OCI-LY1 (cell line): ENCODE measurements around the gene AVPR2.
A peak's percentile ranks its signal among the peaks of the same experiment; 100 is the strongest.

Source experiments
- H2AFZ ChIP-seq: fragments of 200-600 bp; sonication (generic), shearing (Covaris generic); 2 replicates; pipeline ENCODE4 v1.6.0; 2014; ENCODE audit warnings: antibody characterized with exemption, mild to moderate bottlenecking, low read length
- H3F3A ChIP-seq: fragments of 200-600 bp; sonication (generic), shearing (Covaris generic); 2 replicates; pipeline ENCODE4 v1.6.0; 2014; ENCODE audit warnings: mild to moderate bottlenecking, antibody characterized with exemption, low read length, moderate library complexity; ENCODE audit not compliant: insufficient read depth
- H3K27ac ChIP-seq: fragments of 200-600 bp; sonication (generic); 2 replicates; pipeline ENCODE4 v1.5.1; 2014; ENCODE audit warnings: low read length, mixed run types, mild to moderate bottlenecking, low read depth; ENCODE audit not compliant: poor library complexity, severe bottlenecking
- H3K27me3 ChIP-seq: fragments of 200-600 bp; sonication (generic); 2 replicates; pipeline ENCODE4 v1.6.0; 2014; ENCODE audit warnings: antibody characterized with exemption, mild to moderate bottlenecking, low read length, moderate library complexity; ENCODE audit not compliant: insufficient read depth
- H3K36me3 ChIP-seq: fragments of 200-600 bp; sonication (generic); 2 replicates; pipeline ENCODE4 v1.6.1; 2014; ENCODE audit warnings: mild to moderate bottlenecking, antibody characterized with exemption, low read length, moderate library complexity, mixed read lengths; ENCODE audit not compliant: insufficient read depth
- H3K4me1 ChIP-seq: fragments of 200-600 bp; sonication (generic); 2 replicates; pipeline ENCODE4 v1.5.1; 2014; ENCODE audit warnings: mild to moderate bottlenecking, low read length, moderate library complexity; ENCODE audit not compliant: insufficient read depth, severe bottlenecking
- H3K4me2 ChIP-seq: fragments of 200-600 bp; sonication (generic), shearing (Covaris generic); 2 replicates; pipeline ENCODE4 v1.6.1; 2014; ENCODE audit warnings: low read length
- H3K4me3 ChIP-seq: fragments of 200-600 bp; sonication (generic); 2 replicates; pipeline ENCODE4 v1.5.1; 2014; ENCODE audit warnings: low read length, low read depth, mild to moderate bottlenecking, mixed read lengths; ENCODE audit not compliant: poor library complexity, severe bottlenecking
- H3K79me2 ChIP-seq: fragments of 200-600 bp; shearing (Covaris generic); 2 replicates; pipeline ENCODE4 v1.6.1; 2016; ENCODE audit warnings: mixed run types, low read length, mixed read lengths; ENCODE audit not compliant: insufficient read depth
- H3K9ac ChIP-seq: fragments of 200-600 bp; sonication (generic), shearing (Covaris generic); 2 replicates; pipeline ENCODE4 v1.6.1; 2014; ENCODE audit warnings: mild to moderate bottlenecking, low read length, mixed read lengths
- H3K9me2 ChIP-seq: fragments of 200-600 bp; sonication (generic), shearing (Covaris generic); 2 replicates; pipeline ENCODE4 v1.6.1; 2014; ENCODE audit warnings: low read depth, mild to moderate bottlenecking, low read length, mixed read lengths
- H3K9me3 ChIP-seq: fragments of 200-600 bp; shearing (Covaris generic); 2 replicates; pipeline ENCODE4 v1.6.1; 2014; ENCODE audit warnings: low read length, mixed read lengths
- H4K20me1 ChIP-seq: fragments of 200-600 bp; sonication (generic), shearing (Covaris generic); 2 replicates; pipeline ENCODE4 v1.6.0; 2016; ENCODE audit warnings: mild to moderate bottlenecking, low read length; ENCODE audit not compliant: insufficient read depth
- CTCF ChIP-seq: fragments of 200-600 bp; sonication (generic), shearing (Covaris generic); IDR thresholded peaks from 2 replicates; pipeline ENCODE4 v1.5.1; 2017; ENCODE audit warnings: mild to moderate bottlenecking, antibody characterized with exemption, low read length, moderate library complexity, mixed read lengths
- EZH2 ChIP-seq: fragments of 200-600 bp; sonication (generic), shearing (Covaris generic); IDR thresholded peaks from 2 replicates; pipeline ENCODE4 v1.8.0; 2017; ENCODE audit warnings: borderline replicate concordance, mixed run types, mild to moderate bottlenecking, antibody characterized with exemption, low read length, moderate library complexity, mixed read lengths

The AVPR2 gene

GRCh38 chrX:153924149-153924861 is 19.8 kb downstream of the AVPR2 start:
- Histone ChIP-seq H3K9me3 (no peaks in the 10 kb centered on the region), H3K27me3 (no peaks in the 10 kb centered on the region), H2AFZ (no peak overlapping the region), H3K79me2 (no peaks in the 10 kb centered on the region), H4K20me1 (no peaks in the 10 kb centered on the region), H3K9me2 (no peaks in the 10 kb centered on the region), H3K4me3 (peak overlapping the region; percentile 95), H3K4me1 (peaks cover 52% of the 10 kb centered on the region), H3K9ac (peak overlapping the region; percentile 80), H3F3A (no peaks in the 10 kb centered on the region), H3K4me2 (peak overlapping the region; percentile 95), H3K27ac (peak overlapping the region; percentile 100), H3K36me3 (peaks cover 25% of the 10 kb centered on the region)
- no peak for TF ChIP-seq EZH2

GRCh38 chrX:153925387-153925738 is 20.9 kb downstream of the AVPR2 start:
- Histone ChIP-seq H3K4me2 (peak overlapping the region; percentile 95), H3K4me3 (peak overlapping the region; percentile 95), H3F3A (no peaks in the 10 kb centered on the region), H2AFZ (no peak overlapping the region), H3K79me2 (no peaks in the 10 kb centered on the region), H3K9me3 (no peaks in the 10 kb centered on the region), H3K4me1 (peaks cover 59% of the 10 kb centered on the region), H3K27me3 (no peaks in the 10 kb centered on the region), H3K27ac (peak overlapping the region; percentile 100), H3K36me3 (peaks cover 24% of the 10 kb centered on the region; the same call in 1 of the 2 replicates), H4K20me1 (no peaks in the 10 kb centered on the region), H3K9ac (peak overlapping the region; percentile 97), H3K9me2 (no peaks in the 10 kb centered on the region)
- no peak for TF ChIP-seq CTCF
- TF ChIP-seq EZH2 = no peak

GRCh38 chrX:153925739-153926551 is 21.5 kb downstream of the AVPR2 start, which contains the start of gene ARHGAP4:
Gene ARHGAP4, minus strand, starts transcription at chrX:153926264. Its CDS starts 62 bp downstream, at chrX:153926202.
- no peaks in the 10 kb centered on the region for H3F3A ChIP-seq
- H3K9me3 ChIP-seq = no peaks in the 10 kb centered on the region
- H3K4me1 ChIP-seq = peaks cover 59% of the 10 kb centered on the region
- no peak within 1 kb of the TSS for H2AFZ ChIP-seq
- H3K27me3 ChIP-seq = no peaks in the 10 kb centered on the region
- peak within 1 kb of the TSS; percentile 95 for H3K4me2 ChIP-seq
- H3K9ac ChIP-seq = peak within 1 kb of the TSS; percentile 97
- H3K79me2 ChIP-seq = no peaks in the 10 kb centered on the region
- H3K27ac ChIP-seq = peak within 1 kb of the TSS; percentile 100
- TF ChIP-seq EZH2 = no peak
- no peaks in the 10 kb centered on the region for H3K9me2 ChIP-seq
- H4K20me1 ChIP-seq = no peaks in the 10 kb centered on the region
- H3K36me3 ChIP-seq = peaks cover 23% of the 10 kb centered on the region; the same call in 1 of the 2 replicates
- peak within 1 kb of the TSS; percentile 95 for H3K4me3 ChIP-seq

GRCh38 chrX:153926552-153926857 is 22.0 kb downstream of the AVPR2 start:
- H3K27ac ChIP-seq = peak overlapping the region; percentile 100
- TF ChIP-seq CTCF (no peak), EZH2 (no peak)

More at GRCh38 chrX:153926552-153926857, 22.0 kb downstream of the AVPR2 start:
- Histone ChIP-seq H3K79me2 (no peaks in the 10 kb centered on the region), H3F3A (no peaks in the 10 kb centered on the region), H4K20me1 (no peaks in the 10 kb centered on the region), H3K27me3 (no peaks in the 10 kb centered on the region), H3K4me2 (peak overlapping the region; percentile 95), H2AFZ (no peak overlapping the region), H3K9me2 (no peaks in the 10 kb centered on the region), H3K4me1 (peaks cover 59% of the 10 kb centered on the region), H3K4me3 (peak overlapping the region; percentile 95), H3K9ac (peak overlapping the region; percentile 97), H3K9me3 (no peaks in the 10 kb centered on the region), H3K36me3 (peaks cover 23% of the 10 kb centered on the region; the same call in 1 of the 2 replicates)
